C1 segment of cervical spinal cord (tissue), 14 donors: Measurements from ENCODE around the gene TCFL5.
"Not testable (repeated sequence)": the region's sequence is repeated elsewhere in the genome, so short reads cannot be mapped to it uniquely, and the experiment has no call there.

Source experiments
- DNase-seq, 14 donors: peaks; one replicate each; lab custom pipeline; 2025; lab: John Stamatoyannopoulos, UW

TCFL5 gene

GRCh38 chr20:62855120-62855519 is 6.5 kb downstream of the TCFL5 start:
- DNase-seq = no peak

GRCh38 chr20:62854121-62854520 is 7.5 kb downstream of the TCFL5 start:
- no peak for DNase-seq

DNA sequence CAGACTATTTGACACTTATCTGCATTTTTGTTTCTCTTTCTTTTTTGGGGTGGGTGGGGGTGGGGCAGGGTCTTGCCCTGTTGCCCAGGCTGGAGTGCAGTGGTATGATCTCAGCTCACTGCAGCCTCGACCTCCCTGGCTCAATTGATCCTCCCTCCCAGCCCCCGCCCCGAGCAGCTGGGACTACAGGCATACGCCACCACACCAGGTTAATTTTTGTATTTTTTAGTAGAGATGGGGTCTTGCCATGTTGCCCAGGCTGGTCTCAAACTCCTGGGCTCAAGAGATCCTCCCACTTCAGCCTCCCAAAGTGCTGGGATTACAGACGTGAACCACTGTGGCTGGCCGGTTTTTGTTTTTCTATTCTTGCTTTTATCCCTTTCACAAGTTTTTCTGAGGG is 8.3 kb downstream of the TCFL5 start:
- not testable (repeated sequence) for DNase-seq

- no peak for DNase-seq
Observed at GRCh38 chr20:62852841-62853240, 8.8 kb downstream of the TCFL5 start.

DNA sequence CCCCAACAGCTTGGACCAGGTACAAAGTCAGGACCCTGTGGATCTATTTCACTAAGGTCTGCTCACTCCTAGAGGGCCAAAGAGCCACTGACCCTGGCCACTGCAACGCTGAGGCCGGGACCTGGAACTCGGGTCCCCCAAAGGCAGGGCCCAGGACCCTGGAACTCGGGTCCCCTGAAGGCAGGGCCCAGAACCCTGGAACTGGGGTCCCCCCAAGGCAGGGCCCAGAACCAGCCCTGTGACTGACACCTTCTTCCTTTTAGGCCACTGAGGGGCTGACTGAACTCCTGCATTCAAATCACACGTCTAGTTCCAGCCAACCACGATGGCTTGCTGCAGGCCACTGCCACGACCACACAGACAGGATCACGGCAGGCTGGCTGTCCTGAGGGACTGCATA is 9.4 kb downstream of the TCFL5 start:
- DNase-seq = no peak

GRCh38 chr20:62850333-62850974 is 11.2 kb downstream of the TCFL5 start:
- peak in 11 of 14 donors; percentile 49 to 85 (median 73) for DNase-seq

- DNase-seq = no peak
Observed at GRCh38 chr20:62849431-62849830, 12.2 kb downstream of the TCFL5 start.

- DNase-seq = not testable (repeated sequence)
Observed at GRCh38 chr20:62848917-62849316, 12.7 kb downstream of the TCFL5 start.

DNA sequence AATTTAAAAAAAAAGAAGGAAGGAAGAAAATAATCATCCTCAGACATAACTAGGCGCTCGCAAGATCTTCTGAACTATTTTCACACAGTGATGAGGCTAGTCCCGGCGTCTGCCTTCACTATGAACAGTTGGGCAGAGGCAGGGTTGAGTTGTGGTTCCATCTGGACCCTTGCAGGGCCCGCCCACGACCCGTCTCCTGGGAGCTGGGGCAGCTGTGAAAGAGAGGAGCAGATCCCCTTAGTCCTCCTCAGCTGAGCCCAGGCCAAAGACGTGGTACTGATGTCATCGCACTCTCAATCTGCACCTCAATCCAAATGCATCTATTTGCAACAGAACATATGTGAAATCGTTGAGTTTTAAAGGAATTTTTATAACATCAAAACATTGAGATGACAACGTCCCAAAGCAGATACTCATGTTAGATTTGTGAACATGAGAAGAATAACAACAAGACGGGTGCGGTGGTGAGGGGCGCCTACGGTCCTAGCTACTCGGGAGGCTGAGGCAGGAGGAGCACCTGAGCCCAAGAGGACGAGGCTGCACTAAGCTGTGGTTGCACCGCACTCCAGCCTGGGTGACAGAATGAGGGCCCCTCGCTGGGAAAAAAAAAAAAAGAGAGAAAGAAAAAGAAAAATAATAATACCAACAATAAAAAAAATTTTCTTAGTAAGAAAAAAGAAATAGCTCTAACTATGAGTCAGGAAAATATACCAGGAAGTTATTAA is 15.3 kb downstream of the TCFL5 start:
- no peak for DNase-seq

GRCh38 chr20:62845416-62846160 is 16.0 kb downstream of the TCFL5 start:
- DNase-seq = no peak

GRCh38 chr20:62844182-62844581 is 17.4 kb downstream of the TCFL5 start:
- no peak for DNase-seq

- no peak for DNase-seq
Observed at GRCh38 chr20:62843656-62844055, 18.0 kb downstream of the TCFL5 start.

GRCh38 chr20:62841705-62842212 is 19.9 kb downstream of the TCFL5 start:
- no peak for DNase-seq

DNA sequence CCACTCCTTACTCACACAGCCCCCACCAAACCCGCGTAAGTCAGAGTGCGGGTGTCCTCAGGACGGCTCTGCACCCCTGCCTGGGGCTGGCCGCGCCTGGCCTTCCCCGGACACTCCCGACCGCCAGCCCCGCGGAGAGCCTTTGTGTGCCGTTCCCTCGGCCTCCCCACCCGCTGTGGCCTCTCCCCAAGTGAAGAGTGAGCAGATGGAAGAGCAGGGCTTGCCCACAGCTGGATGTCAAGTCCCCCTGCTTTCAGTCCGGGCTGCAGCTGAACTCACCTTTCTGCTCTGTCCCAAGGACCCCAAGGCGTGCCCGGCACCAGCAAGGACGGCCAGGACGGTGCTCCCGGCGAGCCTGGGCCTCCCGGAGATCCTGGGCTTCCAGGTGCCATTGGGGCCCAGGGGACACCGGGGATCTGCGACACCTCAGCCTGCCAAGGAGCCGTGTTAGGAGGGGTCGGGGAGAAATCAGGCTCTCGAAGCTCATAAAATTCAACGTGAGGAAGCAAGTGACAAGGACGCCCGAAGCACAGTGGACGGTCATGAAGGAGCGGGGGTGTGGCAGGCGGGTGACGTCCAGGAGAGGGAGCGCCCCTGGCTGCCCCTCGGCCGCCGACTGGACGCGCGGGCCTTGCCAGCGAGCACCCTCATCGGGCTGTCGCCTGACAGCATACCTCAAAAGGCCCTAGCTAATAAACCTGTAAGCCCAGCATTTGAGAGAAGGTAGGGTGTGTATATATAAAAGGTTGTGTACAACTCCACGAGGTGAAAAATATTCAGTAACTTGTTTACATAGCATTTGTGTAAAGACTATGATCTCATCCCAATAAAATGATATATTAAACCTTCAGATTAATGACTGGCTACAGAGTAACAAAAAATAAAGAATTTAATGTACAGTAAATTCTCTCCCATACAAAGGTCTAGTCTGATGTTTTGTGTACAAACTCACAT is 21.1 kb downstream of the TCFL5 start:
- DNase-seq = no peak

DNA sequence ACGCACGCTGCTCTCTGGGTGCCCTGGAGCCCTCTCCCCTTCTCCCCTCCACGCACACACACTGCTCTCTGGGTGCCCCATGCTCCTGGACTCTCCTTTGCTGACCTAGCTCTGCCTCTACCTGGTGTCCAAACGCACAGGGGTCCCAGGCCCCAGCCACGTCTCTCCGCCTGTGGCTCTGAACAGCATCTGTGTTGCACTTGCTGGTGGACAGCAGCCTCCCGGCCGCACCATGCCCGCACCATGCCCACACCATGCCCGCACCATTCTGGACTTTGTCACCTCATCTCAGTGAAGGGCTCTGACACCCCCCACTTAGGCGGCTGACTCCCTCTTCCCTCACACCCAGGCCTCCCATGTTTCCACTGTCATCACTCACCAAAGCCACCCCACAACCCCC is 21.8 kb downstream of the TCFL5 start:
- DNase-seq = no peak

- DNase-seq = no peak
Observed at GRCh38 chr20:62839261-62839660, 22.4 kb downstream of the TCFL5 start.

GRCh38 chr20:62838128-62838891 is 23.3 kb downstream of the TCFL5 start:
- DNase-seq = no peak

DNA sequence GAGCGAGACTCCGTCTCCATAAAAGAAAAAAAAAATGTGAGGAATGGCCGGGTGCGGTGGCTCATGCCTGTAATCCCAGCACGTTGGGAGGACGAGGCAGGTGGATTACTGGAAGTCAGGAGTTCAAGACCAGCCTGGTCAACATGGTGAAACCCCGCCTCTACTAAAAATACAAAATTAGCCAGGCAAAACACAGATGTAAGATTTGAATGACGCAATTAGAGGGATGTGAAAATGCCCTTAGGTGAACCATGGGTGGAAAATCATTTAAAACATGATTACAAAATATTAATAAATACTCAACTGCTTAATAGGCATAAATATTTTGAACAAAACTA is 23.9 kb downstream of the TCFL5 start:
- no peak for DNase-seq

- no peak for DNase-seq
Observed at GRCh38 chr20:62836967-62837490, 24.6 kb downstream of the TCFL5 start.
